Measurements from ENCODE around the gene CLK4.

The CLK4 gene

GRCh38 chr5:178637356-178638074 is 10.7 kb upstream of the CLK4 start:
- H3K27ac ChIP-seq (ENCODE audit: low read depth, low read length): no peak overlapping the region
- no peak overlapping the region for H3K4me3 ChIP-seq (ENCODE audit: low read depth, low read length)
- no peak overlapping the region for H2AFZ ChIP-seq (ENCODE audit: low read length, unreplicated experiment)
- no peaks in the 10 kb centered on the region; the same call in 1 of the 2 replicates for H3K36me3 ChIP-seq (ENCODE audit: insufficient read depth, low read length)
- H3K4me1 ChIP-seq (ENCODE audit: control insufficient read depth, insufficient read depth, low read length, unreplicated experiment): peaks cover 19% of the 10 kb centered on the region
- H3K79me2 ChIP-seq (ENCODE audit: control insufficient read depth, insufficient read depth, low read length, unreplicated experiment): no peaks in the 10 kb centered on the region
- H3K27me3 ChIP-seq (ENCODE audit: insufficient read depth, low read length): no peaks in the 10 kb centered on the region

GRCh38 chr5:178632285-178632684 is 5.4 kb upstream of the CLK4 start:
- Histone ChIP-seq H3K27me3 (ENCODE audit: insufficient read depth, low read length) (no peaks in the 10 kb centered on the region), H3K36me3 (ENCODE audit: insufficient read depth, low read length) (no peaks in the 10 kb centered on the region), H3K4me1 (ENCODE audit: control insufficient read depth, insufficient read depth, low read length, unreplicated experiment) (peaks cover 11% of the 10 kb centered on the region), H3K4me3 (ENCODE audit: low read depth, low read length) (no peak overlapping the region), H2AFZ (ENCODE audit: low read length, unreplicated experiment) (no peak overlapping the region), H3K27ac (ENCODE audit: low read depth, low read length) (no peak overlapping the region), H3K79me2 (ENCODE audit: control insufficient read depth, insufficient read depth, low read length, unreplicated experiment) (no peaks in the 10 kb centered on the region)

GRCh38 chr5:178630951-178631350 is 4.1 kb upstream of the CLK4 start:
- Histone ChIP-seq H3K27me3 (ENCODE audit: insufficient read depth, low read length) (no peaks in the 10 kb centered on the region), H3K36me3 (ENCODE audit: insufficient read depth, low read length) (no peaks in the 10 kb centered on the region), H3K79me2 (ENCODE audit: control insufficient read depth, insufficient read depth, low read length, unreplicated experiment) (peaks cover 7% of the 10 kb centered on the region), H3K27ac (ENCODE audit: low read depth, low read length) (peak overlapping the region; percentile 52), H3K4me3 (ENCODE audit: low read depth, low read length) (no peak overlapping the region), H3K4me1 (ENCODE audit: control insufficient read depth, insufficient read depth, low read length, unreplicated experiment) (peaks cover 11% of the 10 kb centered on the region), H2AFZ (ENCODE audit: low read length, unreplicated experiment) (peak overlapping the region; percentile 27)

- peak overlapping the region; percentile 27 for H2AFZ ChIP-seq (ENCODE audit: low read length, unreplicated experiment)
- H3K4me3 ChIP-seq (ENCODE audit: low read depth, low read length): no peak overlapping the region
Measured at GRCh38 chr5:178630475-178630930, 3.7 kb upstream of the CLK4 start.

GRCh38 chr5:178627259-178627598 is 379 bp upstream of the CLK4 start:
- no peak overlapping the region for H3K27ac ChIP-seq (ENCODE audit: low read depth, low read length)

More at GRCh38 chr5:178630475-178630930, 3.7 kb upstream of the CLK4 start:
- Histone ChIP-seq H3K79me2 (ENCODE audit: control insufficient read depth, insufficient read depth, low read length, unreplicated experiment) (peaks cover 11% of the 10 kb centered on the region), H3K27me3 (ENCODE audit: insufficient read depth, low read length) (no peaks in the 10 kb centered on the region), H3K36me3 (ENCODE audit: insufficient read depth, low read length) (no peaks in the 10 kb centered on the region), H3K27ac (ENCODE audit: low read depth, low read length) (peak overlapping the region; percentile 52), H3K4me1 (ENCODE audit: control insufficient read depth, insufficient read depth, low read length, unreplicated experiment) (peaks cover 11% of the 10 kb centered on the region)

GRCh38 chr5:178625679-178626483 is 969 bp downstream of the CLK4 start:
- Histone ChIP-seq H3K4me1 (ENCODE audit: control insufficient read depth, insufficient read depth, low read length, unreplicated experiment) (peaks cover 30% of the 10 kb centered on the region), H2AFZ (ENCODE audit: low read length, unreplicated experiment) (no peak overlapping the region), H3K36me3 (ENCODE audit: insufficient read depth, low read length) (peaks cover 23% of the 10 kb centered on the region), H3K79me2 (ENCODE audit: control insufficient read depth, insufficient read depth, low read length, unreplicated experiment) (peaks cover 54% of the 10 kb centered on the region), H3K27me3 (ENCODE audit: insufficient read depth, low read length) (no peaks in the 10 kb centered on the region), H3K4me3 (ENCODE audit: low read depth, low read length) (peak overlapping the region; percentile 94), H3K27ac (ENCODE audit: low read depth, low read length) (peak overlapping the region; percentile 84)

More at GRCh38 chr5:178627259-178627598, 379 bp upstream of the CLK4 start:
- H3K79me2 ChIP-seq (ENCODE audit: control insufficient read depth, insufficient read depth, low read length, unreplicated experiment): peaks cover 44% of the 10 kb centered on the region
- peaks cover 10% of the 10 kb centered on the region for H3K36me3 ChIP-seq (ENCODE audit: insufficient read depth, low read length)
- H3K4me3 ChIP-seq (ENCODE audit: low read depth, low read length): peak overlapping the region; percentile 73
- no peaks in the 10 kb centered on the region for H3K27me3 ChIP-seq (ENCODE audit: insufficient read depth, low read length)
- peak overlapping the region; percentile 92 for H2AFZ ChIP-seq (ENCODE audit: low read length, unreplicated experiment)
- peaks cover 28% of the 10 kb centered on the region for H3K4me1 ChIP-seq (ENCODE audit: control insufficient read depth, insufficient read depth, low read length, unreplicated experiment)

GRCh38 chr5:178624631-178625546 is 2.0 kb downstream of the CLK4 start:
- Histone ChIP-seq H3K27ac (ENCODE audit: low read depth, low read length) (peak overlapping the region; percentile 84), H2AFZ (ENCODE audit: low read length, unreplicated experiment) (peak overlapping the region; percentile 6), H3K4me3 (ENCODE audit: low read depth, low read length) (peak overlapping the region; percentile 94), H3K27me3 (ENCODE audit: insufficient read depth, low read length) (no peaks in the 10 kb centered on the region), H3K79me2 (ENCODE audit: control insufficient read depth, insufficient read depth, low read length, unreplicated experiment) (peaks cover 64% of the 10 kb centered on the region), H3K4me1 (ENCODE audit: control insufficient read depth, insufficient read depth, low read length, unreplicated experiment) (peaks cover 26% of the 10 kb centered on the region), H3K36me3 (ENCODE audit: insufficient read depth, low read length) (peaks cover 33% of the 10 kb centered on the region)

GRCh38 chr5:178622679-178623247 is 4.1 kb downstream of the CLK4 start:
- Histone ChIP-seq H2AFZ (ENCODE audit: low read length, unreplicated experiment) (no peak overlapping the region), H3K79me2 (ENCODE audit: control insufficient read depth, insufficient read depth, low read length, unreplicated experiment) (peaks cover 81% of the 10 kb centered on the region), H3K27ac (ENCODE audit: low read depth, low read length) (no peak overlapping the region), H3K4me3 (ENCODE audit: low read depth, low read length) (peak overlapping the region; percentile 20; the same call in 1 of the 2 replicates), H3K27me3 (ENCODE audit: insufficient read depth, low read length) (no peaks in the 10 kb centered on the region), H3K36me3 (ENCODE audit: insufficient read depth, low read length) (peaks cover 52% of the 10 kb centered on the region), H3K4me1 (ENCODE audit: control insufficient read depth, insufficient read depth, low read length, unreplicated experiment) (peaks cover 26% of the 10 kb centered on the region)

GRCh38 chr5:178619390-178619789 is 7.5 kb downstream of the CLK4 start:
- Histone ChIP-seq H3K36me3 (ENCODE audit: insufficient read depth, low read length) (peaks cover 83% of the 10 kb centered on the region), H3K4me1 (ENCODE audit: control insufficient read depth, insufficient read depth, low read length, unreplicated experiment) (peaks cover 24% of the 10 kb centered on the region), H3K79me2 (ENCODE audit: control insufficient read depth, insufficient read depth, low read length, unreplicated experiment) (peaks cover 68% of the 10 kb centered on the region), H3K27me3 (ENCODE audit: insufficient read depth, low read length) (no peaks in the 10 kb centered on the region), H2AFZ (ENCODE audit: low read length, unreplicated experiment) (no peak overlapping the region), H3K4me3 (ENCODE audit: low read depth, low read length) (no peak overlapping the region), H3K27ac (ENCODE audit: low read depth, low read length) (no peak overlapping the region)

- no peaks in the 10 kb centered on the region for H3K27me3 ChIP-seq (ENCODE audit: insufficient read depth, low read length)
- H3K4me1 ChIP-seq (ENCODE audit: control insufficient read depth, insufficient read depth, low read length, unreplicated experiment): no peaks in the 10 kb centered on the region
- H3K27ac ChIP-seq (ENCODE audit: low read depth, low read length): no peak overlapping the region
- no peak overlapping the region for H2AFZ ChIP-seq (ENCODE audit: low read length, unreplicated experiment)
- H3K79me2 ChIP-seq (ENCODE audit: control insufficient read depth, insufficient read depth, low read length, unreplicated experiment): peaks cover 29% of the 10 kb centered on the region
- no peak overlapping the region for H3K4me3 ChIP-seq (ENCODE audit: low read depth, low read length)
- peaks cover 78% of the 10 kb centered on the region for H3K36me3 ChIP-seq (ENCODE audit: insufficient read depth, low read length)
Measured at GRCh38 chr5:178612299-178612698, 14.6 kb downstream of the CLK4 start.
